HG02970 (cell line): ENCODE data around the gene IFITM2.

ENCODE experiments used
- ATAC-seq: cut with Tn5 transposase; IDR thresholded peaks from one replicate; pipeline ENCODE4 v1.9.1; 2021; ENCODE audit warnings: mild to moderate bottlenecking, moderate library complexity, moderate number of reproducible peaks; ENCODE audit not compliant: unreplicated experiment, low FRiP score

The IFITM2 gene

GRCh38 chr11:358129-358800 lies 50.6 kb downstream of the IFITM2 start:
- no peak for ATAC-seq
